ENCODE measurements around the gene ADORA2A.

GRCh38 chr22:24450610-24451009 lies 23.2 kb downstream of the ADORA2A start:
- TF ChIP-seq MAX (CRISPR knock-in tag; IDR thresholded peaks at IDR 0.05) (no peak), ZBTB21 (CRISPR knock-in tag; IDR thresholded peaks at IDR 0.05; ENCODE audit: borderline replicate concordance) (no peak), CTCF (IDR thresholded peaks at IDR 0.05) (no peak), CREB1 (CRISPR knock-in tag; IDR thresholded peaks at IDR 0.05) (no peak), JUN (CRISPR knock-in tag; IDR thresholded peaks at IDR 0.05) (no peak)

Measured in WTC11 (cell line).